Measurements from ENCODE around the gene PROK1.

The PROK1 gene

DNA sequence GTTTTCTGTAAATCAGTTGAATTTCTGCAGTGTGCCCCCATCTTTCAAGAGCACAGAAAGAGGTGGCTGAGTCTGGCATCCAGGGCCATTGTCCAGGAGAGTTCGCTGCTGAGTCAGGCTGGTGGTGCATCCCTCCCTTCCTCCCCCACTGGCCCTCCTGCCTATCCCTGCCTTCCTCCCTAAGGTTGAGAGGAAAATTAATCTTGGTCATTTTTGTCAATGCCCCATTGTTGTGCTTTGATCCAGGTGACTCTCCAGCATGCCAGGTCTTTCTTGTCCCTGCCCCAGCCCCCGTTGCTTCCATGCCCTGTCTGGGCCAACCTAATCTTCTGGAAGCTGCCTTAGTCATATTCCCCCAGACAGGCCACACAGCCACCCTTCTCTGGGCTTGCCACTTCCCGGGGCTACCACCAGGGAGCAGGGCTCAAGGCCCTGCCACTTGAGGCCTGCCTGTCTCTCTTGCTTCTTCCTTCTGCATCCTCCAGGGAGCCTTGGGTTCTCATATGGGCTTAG, 26.6 kb downstream of the PROK1 start:
- Histone ChIP-seq H3K27ac (peak overlapping the region; percentile 4; the same call in 1 of the 2 replicates), H3K4me3 (ENCODE audit: low read depth, low read length) (no peak overlapping the region), H3K9me3 (ENCODE audit: severe bottlenecking) (no peaks in the 10 kb centered on the region), H3K36me3 (no peaks in the 10 kb centered on the region), H3K27me3 (ENCODE audit: insufficient read depth, low read depth, severe bottlenecking) (no peaks in the 10 kb centered on the region)
- peak; percentile 35 for DNase-seq
- TF ChIP-seq, protein P1, sequence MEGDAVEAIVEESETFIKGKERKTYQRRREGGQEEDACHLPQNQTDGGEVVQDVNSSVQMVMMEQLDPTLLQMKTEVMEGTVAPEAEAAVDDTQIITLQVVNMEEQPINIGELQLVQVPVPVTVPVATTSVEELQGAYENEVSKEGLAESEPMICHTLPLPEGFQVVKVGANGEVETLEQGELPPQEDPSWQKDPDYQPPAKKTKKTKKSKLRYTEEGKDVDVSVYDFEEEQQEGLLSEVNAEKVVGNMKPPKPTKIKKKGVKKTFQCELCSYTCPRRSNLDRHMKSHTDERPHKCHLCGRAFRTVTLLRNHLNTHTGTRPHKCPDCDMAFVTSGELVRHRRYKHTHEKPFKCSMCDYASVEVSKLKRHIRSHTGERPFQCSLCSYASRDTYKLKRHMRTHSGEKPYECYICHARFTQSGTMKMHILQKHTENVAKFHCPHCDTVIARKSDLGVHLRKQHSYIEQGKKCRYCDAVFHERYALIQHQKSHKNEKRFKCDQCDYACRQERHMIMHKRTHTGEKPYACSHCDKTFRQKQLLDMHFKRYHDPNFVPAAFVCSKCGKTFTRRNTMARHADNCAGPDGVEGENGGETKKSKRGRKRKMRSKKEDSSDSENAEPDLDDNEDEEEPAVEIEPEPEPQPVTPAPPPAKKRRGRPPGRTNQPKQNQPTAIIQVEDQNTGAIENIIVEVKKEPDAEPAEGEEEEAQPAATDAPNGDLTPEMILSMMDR (IDR thresholded peaks at IDR 0.05; ENCODE audit: low read depth, low read length) = peak; percentile 71

DNA sequence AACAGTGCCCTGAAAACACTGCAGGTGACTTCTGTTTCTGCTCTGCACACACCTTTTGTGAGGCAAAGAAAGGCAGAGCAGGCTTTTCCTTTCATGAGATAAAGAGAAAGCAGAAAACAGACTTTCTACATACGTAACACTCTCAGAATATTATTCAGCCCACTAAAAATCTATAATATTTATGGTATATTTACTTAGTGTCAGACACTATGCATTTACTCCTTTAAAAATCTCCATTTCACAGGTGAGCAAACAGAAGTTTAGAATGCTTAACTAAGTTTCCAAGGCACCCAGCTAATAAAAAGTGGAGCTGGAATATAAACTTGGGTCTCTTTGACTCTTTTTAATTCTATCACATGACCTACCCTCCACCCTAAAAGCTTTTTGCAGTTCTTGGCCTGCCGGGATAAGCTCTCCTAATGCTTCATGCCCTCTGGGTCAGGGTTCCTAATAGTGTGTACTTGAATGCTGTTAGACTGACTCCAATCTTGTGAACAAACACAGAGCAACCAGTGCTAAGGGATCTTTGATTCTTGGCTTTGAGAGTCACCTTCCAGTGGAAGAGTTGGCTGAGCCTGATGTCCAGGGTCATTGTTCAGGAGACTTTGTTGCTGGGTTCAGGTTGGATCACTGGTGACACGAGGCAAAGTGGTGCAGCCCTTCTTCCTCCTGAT, 27.2 kb downstream of the PROK1 start:
- Histone ChIP-seq H3K9me3 (ENCODE audit: severe bottlenecking) (no peaks in the 10 kb centered on the region), H3K4me3 (ENCODE audit: low read depth, low read length) (no peak overlapping the region), H3K36me3 (no peaks in the 10 kb centered on the region), H3K27me3 (ENCODE audit: insufficient read depth, low read depth, severe bottlenecking) (no peaks in the 10 kb centered on the region), H3K27ac (peak overlapping the region; percentile 4)
- DNase-seq = peak; percentile 33
- TF ChIP-seq, protein P1 (IDR thresholded peaks at IDR 0.05; ENCODE audit: low read depth, low read length) = no peak

- no peak overlapping the region for H3K4me3 ChIP-seq (ENCODE audit: low read depth, low read length)
- no peaks in the 10 kb centered on the region for H3K9me3 ChIP-seq (ENCODE audit: severe bottlenecking)
- no peaks in the 10 kb centered on the region for H3K36me3 ChIP-seq
- H3K27me3 ChIP-seq (ENCODE audit: insufficient read depth, low read depth, severe bottlenecking) = no peaks in the 10 kb centered on the region
- TF ChIP-seq, protein P1 (IDR thresholded peaks at IDR 0.05; ENCODE audit: low read depth, low read length) = no peak
- no peak overlapping the region for H3K27ac ChIP-seq
- DNase-seq = no peak
These were observed 27.9 kb downstream of the PROK1 start for GRCh38 chr1:110478886-110479285.

DNA sequence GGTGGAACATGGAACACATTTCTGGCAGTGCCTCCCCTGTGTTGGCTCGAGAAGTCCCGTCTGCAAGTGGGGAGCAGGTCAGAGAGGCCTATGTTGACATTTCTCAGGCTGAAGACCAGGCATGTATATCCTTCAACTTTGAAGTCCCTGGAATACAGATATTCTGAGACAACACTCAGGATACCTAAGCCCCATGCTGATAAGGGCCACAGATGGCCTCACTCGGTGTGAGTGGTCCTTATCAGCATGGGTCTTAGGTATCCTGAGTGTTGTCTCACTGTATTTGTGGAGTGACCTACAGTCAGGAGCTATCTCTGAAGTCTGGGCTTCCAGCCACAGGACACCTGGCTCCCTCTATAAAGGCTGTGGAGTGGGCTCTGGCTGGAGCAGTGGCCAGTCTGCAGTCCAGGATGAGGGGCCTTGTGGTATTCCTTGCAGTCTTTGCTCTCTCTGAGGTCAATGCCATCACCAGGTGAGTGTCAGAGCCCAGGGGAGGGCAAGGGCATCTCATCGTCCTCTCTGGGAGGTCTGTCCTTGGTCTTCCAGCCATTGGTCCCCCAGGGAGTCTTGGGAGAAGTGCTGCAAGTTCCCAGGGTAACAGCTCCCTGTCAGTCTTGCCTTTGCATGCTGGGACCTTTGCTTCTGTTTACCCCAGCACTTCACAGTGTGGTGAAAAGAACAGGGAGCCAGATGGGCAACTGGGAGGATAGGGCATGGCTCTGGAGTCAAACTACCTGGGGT, 29.6 kb downstream of the PROK1 start:
- TF ChIP-seq, protein P1 (IDR thresholded peaks at IDR 0.05; ENCODE audit: low read depth, low read length) = no peak
- Histone ChIP-seq H3K4me3 (ENCODE audit: low read depth, low read length) (no peak overlapping the region), H3K36me3 (no peaks in the 10 kb centered on the region), H3K9me3 (ENCODE audit: severe bottlenecking) (no peaks in the 10 kb centered on the region), H3K27ac (peak overlapping the region; percentile 48), H3K27me3 (ENCODE audit: insufficient read depth, low read depth, severe bottlenecking) (no peaks in the 10 kb centered on the region)
- no peak for DNase-seq

DNA sequence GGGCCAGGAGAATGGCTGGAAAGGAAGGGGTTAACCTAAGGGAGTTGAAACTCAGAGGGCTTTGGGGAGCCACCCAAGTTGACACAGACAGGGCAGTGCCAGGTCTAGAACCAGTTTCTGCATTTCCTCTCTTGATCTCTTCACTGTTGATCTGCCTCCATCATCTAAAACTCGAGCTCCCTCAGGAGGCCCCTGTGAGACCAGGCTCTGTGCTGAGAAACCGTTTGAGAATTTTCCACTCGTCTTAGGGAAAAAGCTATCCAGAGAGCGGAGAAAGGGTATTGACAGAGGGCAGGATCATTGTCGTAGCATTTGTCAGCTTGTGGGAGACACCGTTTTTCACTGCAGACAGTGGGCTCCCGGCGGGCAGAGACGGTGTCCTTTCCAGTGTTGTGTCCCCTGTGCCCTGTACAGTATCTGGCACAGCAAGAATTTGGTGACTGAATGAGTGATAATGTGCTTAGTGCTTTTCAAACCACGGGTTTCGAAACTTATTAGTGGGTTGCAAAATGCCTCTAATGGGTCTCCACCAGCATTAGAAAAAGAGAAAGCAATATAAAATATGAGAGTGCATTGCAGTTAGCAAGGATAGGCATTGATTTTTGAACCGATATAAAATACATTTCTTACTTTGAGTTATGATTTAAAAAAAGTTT, 31.1 kb downstream of the PROK1 start:
- TF ChIP-seq, protein P1 (IDR thresholded peaks at IDR 0.05; ENCODE audit: low read depth, low read length) = no peak
- no peaks in the 10 kb centered on the region for H3K36me3 ChIP-seq
- no peaks in the 10 kb centered on the region for H3K27me3 ChIP-seq (ENCODE audit: insufficient read depth, low read depth, severe bottlenecking)
- H3K4me3 ChIP-seq (ENCODE audit: low read depth, low read length) = no peak overlapping the region
- DNase-seq = no peak
- H3K27ac ChIP-seq = no peak overlapping the region
- no peaks in the 10 kb centered on the region for H3K9me3 ChIP-seq (ENCODE audit: severe bottlenecking)

All from WERI-Rb-1 (cell line).